HK-2 (cell line): ENCODE measurements around the gene SNCA.

ENCODE experiments used
- DNase-seq: peaks from one replicate; pipeline ENCODE4 v3.0.0-alpha.2; 2018; ENCODE audit not compliant: unreplicated experiment

Gene SNCA

DNA sequence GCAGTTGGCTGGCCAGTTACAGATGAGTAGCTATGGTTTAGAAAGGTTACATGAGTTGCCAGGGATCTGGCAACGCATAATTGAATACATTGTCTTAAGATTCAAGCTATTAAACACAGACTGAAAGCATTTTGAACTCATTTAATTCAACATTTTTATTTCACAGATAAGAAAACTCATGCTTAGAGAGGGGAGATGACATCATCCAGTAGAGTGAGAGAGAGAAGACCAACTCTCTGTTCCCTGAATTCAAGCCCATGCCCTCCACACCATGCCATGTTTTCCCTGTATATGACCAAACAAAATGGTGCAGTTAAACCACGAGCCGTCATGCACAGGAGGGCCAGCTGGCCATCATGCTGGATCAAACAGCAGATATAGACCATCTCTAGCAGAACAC is 22.6 kb downstream of the SNCA start:
- no peak for DNase-seq

DNA sequence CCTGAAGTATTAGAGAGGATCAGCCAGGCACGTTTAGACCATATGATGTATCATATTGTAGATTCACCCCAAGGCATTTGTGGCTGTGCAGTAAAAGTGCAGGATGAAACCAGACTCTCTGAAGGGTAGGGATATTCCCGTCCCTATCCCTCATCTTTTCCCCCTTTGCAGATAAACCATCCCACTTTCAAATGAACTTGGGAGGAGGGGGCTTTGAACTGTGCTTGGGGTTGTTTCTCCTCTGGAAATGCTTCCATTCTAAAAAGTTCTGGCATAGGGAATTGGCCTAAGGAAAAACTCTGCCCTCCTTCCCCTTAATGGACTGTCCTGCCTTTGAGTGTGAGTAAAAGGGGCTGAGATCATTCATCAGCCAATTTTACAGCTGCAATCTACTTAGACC is 23.8 kb downstream of the SNCA start:
- no peak for DNase-seq

DNA sequence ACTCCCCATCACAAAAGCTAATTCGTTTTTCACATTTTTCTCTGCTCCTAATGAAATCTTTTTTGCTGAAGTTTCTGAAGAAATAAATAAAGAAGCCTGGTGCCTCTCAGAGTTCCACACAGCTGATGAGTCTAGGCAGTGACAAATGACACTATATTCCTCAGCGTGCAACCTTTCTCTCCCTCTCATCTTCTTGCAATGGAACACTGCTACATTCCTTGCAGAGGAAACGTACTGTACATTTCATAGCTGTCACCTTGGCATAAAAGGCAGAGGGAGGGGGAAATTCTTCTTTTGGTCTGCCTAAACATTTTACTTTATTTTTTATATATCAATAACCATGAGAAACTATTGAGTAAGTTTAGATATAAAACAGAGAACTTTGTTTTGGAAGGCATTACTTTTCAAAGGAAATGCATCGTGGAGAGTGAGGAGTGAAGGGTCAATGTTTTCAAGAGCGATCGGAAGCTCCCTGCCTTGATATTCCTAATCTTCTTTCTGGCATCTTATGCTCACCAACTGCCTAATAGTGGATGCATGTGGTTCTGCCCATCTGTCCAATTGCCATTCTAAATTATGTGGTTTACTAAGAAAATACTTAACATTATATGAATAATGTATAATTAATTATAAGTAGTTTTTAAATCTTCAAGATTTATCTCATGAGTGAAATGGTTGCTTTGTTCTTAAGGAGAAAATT is 29.4 kb downstream of the SNCA start:
- DNase-seq, result no peak

DNA sequence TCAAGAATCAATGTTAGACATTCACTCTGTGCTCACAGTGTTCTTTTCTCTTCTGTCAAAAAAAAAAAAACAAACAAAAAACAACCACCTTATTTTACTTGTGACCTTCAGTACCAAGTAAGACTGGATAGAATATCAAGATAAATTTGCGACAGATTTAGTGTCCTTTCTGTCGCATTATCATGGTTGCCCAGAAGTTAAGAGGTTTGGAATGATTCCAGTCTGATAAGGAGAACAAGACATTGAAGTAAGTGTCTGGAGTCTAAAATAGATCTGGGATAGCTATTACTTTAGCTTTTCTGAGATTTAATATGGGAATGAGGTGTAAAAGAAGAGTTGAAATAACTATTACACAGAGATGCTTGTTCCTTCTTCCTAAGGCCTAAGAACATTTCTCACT is 31.7 kb downstream of the SNCA start:
- DNase-seq, result no peak

DNA sequence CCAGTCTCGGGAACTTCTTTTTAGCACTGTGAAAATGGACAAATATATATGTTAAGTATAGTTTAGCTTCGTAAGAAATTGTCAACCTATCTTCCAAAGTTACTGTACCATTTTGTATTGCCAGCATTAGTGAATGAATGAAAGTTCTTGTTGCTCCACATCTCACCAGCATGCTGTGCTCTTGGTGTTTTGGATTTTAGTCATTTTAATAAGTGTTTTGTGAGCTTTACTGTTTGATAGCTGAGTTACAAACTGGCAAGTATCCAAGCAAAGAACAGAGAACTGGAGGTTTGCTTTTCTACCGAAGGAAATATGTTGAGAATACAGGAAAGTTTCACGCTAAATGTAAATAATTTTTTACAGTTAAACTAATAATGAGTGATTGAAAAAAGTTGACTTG is 33.0 kb downstream of the SNCA start:
- DNase-seq, result no peak

DNA sequence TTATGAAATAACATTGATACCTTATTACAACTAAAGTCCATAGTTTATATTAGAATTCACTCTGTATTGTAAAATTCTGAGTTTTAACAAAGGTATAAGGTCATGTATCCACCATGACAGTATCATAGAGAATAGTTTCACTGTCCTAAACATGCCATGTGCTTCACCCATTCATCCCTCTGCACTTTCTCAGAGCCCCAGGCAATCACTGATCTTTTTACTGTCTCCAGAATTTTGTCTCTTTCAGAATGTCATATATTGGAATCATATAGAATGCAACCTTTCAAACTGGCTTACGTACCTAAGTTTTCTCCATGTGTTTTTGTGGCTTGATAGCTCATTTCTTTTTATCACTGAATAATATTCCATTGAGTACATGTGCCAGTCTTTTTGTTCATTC is 33.9 kb downstream of the SNCA start:
- DNase-seq, result no peak

DNA sequence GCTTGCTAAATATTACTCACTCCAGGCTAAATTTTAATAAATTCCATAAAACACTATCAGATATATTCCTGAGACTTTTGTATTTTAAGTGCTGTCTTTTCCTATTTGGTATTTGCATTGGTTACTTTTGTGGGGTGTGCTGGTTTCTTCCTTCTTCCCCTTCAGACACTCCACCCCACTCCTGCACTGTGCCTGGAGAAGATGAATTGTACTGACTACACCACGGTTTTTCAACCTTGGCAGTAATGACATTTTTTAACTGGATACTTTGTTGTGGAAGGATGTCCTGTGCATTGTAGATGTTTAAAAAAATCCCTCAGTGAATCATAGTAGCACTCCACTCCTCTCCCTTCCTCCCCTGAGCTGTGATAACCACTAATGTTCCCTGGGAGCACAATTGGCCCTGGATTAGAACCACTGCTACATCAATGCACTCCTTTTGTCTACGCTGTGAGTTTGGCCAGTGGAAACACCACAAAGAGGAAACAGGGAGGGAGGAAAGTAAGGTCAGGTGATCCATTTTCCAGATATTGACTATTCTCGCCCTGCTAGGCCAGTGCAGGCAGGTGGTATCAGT is 36.3 kb downstream of the SNCA start:
- no peak for DNase-seq

DNA sequence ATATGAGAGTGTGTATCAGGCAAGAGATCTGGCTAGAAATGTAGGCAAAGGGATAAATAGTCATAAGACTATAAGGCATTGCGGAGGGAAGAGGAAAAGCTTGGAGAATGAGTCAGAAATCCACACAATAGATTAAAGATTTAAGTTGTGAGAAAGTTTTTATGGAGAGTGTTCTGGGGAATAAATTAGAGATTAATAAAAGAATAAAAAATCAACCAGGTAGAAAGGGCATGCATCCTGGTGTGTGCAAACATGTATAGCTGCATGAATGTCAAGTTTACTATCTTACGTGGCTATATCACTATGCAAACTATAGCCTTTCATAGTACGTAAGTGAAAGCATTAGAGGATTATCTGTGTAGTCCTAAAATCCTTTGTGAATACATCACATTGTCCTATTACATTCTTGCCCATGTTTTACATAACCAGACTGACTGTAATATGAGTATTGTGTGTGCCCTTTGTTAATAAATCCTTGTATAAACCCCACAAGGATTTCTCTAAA is 36.9 kb downstream of the SNCA start:
- no peak for DNase-seq

DNA sequence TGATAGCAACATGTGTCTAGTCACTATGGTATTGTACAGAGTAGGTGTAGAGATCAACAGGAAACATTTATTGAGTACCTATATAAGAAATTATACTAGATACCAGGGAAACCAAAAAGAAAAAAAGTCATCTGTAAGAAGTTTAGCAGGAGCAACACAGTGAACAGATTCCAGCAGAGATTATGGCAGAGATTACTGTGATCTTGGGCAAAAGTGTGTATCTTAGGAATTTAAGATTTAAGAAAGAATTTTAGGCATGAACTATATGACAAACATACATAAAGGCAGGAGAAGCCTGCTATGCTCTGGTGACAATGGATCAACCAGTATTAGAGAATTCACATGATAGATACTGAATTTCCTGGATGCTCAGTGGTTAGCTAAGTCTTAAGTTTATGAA is 37.9 kb downstream of the SNCA start:
- DNase-seq, result no peak

DNA sequence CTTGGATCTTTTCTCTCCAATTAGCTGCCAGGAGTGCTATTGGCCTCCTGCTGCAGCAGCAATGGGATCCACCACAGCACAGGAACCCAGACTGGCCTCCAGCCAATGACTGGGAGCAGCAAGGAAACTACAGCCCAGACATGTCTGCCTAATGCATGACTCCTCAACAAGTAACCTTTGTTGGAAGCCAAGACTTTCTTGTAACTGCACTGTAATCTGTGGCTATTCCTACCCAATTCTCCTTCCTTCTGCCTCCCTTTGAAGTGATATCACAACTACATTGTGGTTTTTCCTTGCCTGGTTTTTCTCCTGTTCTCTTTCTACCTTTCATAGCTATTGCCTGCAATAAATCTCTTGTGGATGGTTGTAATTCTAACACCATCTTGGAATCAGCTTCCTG is 39.8 kb downstream of the SNCA start:
- no peak for DNase-seq

DNA sequence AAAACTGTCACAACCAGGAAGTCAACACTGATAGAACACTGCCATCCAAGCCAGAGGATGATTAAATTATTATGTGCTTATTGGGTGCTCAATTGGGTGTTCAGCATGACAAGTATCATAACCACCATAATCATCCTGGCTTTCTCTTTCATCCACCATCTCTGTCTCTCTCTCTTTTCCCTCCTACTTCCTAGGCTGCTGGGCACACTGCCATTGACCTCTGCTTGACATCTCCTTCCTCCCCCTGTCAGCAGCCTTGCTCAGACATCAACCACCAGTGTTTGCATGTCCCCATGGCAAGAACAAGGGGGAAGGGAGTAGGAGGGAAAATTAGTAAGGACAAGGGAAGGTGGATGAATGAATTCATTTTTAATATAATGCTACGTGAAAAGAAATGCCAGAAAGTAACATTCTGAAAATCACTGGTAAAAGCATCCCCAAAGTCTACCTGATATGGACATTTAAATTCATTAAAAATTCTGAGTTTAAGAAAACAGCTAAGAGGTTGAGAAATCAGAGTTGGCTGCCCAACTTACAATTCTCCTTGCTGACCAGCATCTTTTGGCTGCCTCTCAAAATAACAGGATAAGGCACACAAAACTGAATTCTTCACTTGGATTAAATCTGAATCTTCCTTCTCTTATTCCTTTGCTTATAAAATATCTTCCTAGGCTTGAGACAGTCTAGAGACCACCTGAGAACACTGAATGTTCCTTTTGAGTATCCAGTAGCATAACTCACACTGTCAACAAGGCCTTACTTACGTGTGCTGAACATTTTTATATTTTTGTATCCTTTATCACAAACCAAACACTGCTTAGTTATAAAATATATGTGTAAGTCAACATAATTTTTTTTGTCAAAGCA is 48.5 kb downstream of the SNCA start:
- DNase-seq, result no peak

DNA sequence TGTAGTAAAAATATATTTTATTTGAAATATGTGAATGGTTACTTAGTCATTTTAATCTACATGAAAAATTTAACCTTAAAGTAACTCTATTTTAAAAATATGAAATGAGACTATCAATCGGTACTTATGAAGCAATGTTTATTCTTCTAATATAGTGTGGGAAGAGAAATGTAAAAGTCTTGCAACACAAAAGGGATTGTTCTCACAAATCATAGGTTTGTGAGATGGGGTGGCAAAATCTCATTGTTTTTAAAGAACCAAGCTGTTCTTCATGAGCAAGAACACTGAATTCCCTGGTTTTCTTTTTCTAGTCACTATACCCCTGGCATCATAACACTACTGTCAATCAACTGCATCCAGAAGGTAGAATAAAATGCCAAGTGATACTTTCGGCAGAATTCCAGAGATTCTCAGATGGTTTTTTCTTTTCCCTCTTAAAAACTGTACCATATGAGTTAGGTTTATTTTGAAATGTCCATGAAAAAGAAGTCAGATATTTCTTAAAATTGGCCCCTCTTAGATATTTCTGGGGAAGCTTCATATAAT is 52.2 kb downstream of the SNCA start:
- DNase-seq, result no peak

DNA sequence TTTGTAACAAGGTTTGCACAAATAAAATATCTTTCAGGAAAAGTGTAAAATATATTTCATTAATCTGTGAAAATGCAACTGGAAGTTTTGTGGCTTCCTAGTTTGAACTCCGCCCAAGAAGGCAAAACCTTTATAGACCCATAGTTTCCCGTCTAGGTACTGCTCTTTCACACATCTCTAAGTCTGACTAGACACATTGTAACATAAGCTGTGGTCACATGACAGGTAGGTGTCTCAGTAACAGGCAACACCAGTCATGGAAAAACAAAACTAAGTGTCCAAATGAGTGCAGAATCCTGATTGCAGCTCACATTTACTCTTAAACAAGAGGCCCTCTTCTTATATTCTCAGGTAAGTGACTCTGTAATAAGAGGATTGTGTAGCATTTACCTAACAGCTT is 55.6 kb downstream of the SNCA start:
- no peak for DNase-seq

DNA sequence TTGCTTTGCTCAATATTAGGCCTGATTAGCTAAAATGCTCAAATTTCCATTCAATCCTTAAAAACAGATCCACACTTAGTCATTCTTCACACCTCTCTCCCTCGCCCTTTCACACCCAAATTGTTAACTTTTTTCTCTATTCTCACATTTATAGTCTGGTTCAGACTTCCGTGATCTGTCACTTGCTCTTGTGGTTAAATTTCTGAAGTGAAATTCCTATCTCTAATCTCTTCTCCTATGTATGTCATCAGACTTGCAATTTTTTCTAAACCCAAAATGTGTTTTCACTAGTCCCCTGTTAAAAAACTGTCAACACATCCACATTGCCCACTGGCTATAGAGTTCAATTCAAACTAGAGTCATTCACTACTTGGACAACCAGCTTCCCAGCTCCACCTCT is 63.2 kb downstream of the SNCA start:
- DNase-seq, result no peak

DNA sequence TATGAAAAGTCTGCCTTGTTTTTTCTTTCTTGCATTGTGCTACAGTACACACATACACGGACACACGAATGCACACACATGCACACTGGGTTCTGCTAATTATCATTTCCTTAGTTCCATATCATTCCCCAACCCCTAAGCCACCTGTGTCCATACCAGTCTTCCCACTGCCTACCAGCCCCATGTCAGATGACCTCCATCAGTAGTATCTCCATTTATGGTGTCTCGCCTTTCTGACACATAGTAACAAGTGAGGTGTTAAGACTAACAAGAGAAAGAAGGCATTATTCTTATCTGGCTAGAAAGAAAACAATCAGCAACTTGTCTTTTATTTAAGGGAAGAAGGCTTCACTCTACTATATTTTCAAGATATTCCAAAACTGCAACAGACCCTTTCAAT is 67.1 kb downstream of the SNCA start:
- no peak for DNase-seq

DNA sequence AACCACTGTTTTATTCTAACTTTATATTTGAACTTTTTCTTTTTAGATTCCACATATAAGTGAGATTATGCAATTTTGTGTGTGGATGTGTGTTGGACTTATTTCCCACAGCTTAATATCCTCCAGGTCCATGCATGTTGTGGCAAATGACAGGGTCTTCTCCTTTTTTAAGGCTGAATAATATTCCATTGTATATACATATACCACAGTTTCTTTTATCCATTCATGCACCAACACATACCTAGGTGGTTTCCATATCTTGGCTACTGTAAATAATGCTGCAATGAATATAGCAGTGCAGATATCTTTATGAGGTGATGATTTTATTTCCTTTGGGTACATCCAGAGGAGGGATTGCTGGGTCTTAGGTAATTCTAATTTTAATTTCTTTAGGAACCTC is 69.0 kb downstream of the SNCA start:
- no peak for DNase-seq

DNA sequence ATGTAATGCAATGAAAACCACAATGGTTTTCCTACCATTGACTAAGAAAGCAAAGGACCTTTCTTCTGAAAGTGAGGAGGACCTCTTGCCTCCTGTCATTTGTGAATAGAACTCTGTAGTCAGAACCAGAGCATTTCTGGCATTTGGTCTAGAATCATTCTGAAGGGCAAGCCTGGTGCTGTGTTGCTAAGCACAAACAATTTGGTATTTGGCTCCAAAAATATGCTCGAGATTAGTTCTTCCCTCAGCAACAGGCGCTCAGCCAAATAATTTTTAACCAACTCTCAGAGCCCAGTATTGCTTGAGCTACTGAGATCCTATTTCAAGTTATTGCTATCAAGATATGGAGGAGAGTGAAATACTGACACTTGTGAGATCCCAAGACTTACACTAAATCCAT is 71.0 kb downstream of the SNCA start:
- DNase-seq, result no peak

DNA sequence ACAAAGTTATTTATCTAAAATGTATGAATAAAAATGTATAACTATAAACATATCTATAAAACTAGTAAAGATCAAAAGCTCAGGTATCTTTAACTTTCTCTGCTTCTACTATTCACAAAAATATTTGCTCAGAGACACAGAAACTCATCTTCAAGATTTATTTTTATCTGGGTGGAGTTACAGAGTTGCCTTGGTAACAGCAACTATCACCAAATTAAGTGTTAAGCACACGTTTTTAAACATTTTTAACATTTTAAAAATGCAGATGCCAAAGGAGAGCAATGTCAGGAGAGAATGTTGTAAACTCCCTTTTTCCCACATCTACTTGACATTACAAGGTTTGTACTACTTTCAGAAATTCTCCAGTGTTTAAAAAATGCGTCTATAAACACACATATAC is 71.4 kb downstream of the SNCA start:
- DNase-seq, result no peak

DNA sequence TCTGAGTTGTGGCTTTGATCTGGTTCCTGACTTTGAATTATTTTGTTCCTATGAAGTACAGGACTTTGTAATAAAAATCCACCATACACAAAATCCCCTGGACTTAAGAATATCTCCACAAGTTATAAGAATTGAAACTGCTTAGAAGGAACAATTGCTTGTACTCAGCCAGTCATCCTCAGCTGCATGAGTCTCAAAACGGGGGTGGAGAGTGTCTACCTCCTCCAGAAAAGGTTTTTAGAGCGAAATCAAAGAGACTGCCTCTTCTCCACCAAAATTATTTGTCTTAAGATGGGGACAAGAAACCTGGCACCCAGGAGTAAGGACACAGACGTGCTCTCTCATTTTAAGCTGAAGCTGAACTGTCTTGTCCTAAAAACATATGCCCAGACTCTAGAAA is 74.7 kb downstream of the SNCA start:
- no peak for DNase-seq

DNA sequence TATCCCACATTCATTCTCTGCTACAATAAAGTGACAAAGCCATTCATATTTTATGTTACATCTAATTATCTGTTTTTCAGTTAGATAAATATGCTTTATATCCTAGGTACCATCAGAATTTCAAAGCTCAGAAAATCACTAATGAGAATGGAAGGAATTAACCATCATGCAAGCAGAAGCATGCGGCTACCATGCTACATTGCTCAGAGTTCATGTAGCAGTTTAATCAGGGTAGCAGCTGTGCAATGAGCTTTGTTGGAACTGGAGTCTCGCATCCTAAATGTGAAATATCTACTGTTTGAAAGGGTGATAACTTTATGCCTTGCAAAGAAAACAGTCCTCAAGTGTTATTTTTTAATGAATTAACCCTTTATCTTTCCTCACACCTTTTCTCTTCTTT is 77.5 kb downstream of the SNCA start:
- no peak for DNase-seq

DNA sequence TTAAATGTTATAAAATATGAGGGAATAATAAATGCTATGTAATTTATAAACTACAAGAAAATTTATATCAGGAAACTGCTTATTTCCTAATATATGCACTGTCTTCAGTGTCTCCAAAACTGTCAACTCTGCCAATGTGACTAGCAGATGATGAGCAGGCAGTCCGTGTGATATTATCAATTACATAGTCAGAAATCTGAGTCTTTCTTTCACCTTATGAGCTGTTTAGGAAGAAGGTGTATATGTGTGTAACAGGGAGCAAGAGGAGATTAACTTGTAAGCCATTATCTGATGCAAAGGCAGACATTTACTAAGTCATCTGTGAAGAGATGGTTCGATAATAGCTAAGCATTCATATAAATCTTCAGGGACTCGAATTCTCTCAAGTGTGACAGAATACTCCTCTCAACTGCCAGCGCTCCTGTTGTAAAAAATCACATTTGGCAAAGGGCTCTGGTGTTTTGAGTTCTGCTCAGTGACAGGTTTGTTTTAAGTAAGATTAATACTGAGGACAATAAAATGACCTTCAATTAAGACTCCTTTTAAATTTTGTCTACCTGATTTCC is 79.7 kb downstream of the SNCA start:
- no peak for DNase-seq

DNA sequence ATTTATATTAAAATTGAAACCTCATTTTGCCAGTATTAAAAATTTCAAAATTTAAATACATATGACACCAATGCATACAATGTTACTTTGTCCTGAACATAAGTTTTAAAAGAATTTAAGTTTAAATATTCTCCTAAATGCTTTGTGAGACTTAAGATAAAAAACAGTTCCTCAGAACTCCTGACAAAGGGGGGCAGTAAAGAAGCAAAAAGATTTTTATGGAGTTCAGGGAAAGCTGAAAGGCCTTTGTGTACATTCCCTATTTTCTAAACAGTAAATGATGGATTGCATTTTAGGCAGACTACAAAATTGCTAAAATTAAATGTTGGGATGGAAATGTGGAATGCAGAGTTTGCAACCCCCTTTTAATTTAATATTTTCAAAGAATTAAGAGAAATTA is 81.7 kb downstream of the SNCA start:
- DNase-seq, result no peak
